NK-92 (cell line): ENCODE measurements around the gene ENPEP.
"Not testable (repeated sequence)": the region's sequence is repeated elsewhere in the genome, so short reads cannot be mapped to it uniquely, and the experiment has no call there.

ENCODE experiments used
- DNase-seq: peaks from one replicate; lab custom pipeline; 2025; ENCODE audit not compliant: unreplicated experiment; lab: John Stamatoyannopoulos, UW

The ENPEP gene

DNA sequence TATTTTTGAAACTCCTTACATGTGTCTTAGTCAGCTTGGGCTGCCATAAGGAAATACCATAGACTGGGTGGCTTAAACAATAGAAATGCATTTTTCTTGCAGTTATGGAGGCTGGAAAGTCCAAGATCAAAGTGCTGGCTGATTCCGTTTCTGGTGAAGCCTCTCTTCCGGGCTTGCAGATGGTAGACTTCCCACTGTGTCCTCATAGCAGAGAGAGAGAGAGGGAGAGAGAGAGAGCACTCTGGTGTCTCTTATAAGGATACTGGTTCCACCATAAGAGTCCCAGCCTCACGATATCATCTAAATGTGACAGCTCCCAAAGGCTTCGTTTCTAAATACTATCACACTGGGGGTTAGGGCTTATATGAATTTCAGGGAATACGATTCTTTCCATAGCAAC is 39.7 kb downstream of the ENPEP start:
- no peak for DNase-seq

DNA sequence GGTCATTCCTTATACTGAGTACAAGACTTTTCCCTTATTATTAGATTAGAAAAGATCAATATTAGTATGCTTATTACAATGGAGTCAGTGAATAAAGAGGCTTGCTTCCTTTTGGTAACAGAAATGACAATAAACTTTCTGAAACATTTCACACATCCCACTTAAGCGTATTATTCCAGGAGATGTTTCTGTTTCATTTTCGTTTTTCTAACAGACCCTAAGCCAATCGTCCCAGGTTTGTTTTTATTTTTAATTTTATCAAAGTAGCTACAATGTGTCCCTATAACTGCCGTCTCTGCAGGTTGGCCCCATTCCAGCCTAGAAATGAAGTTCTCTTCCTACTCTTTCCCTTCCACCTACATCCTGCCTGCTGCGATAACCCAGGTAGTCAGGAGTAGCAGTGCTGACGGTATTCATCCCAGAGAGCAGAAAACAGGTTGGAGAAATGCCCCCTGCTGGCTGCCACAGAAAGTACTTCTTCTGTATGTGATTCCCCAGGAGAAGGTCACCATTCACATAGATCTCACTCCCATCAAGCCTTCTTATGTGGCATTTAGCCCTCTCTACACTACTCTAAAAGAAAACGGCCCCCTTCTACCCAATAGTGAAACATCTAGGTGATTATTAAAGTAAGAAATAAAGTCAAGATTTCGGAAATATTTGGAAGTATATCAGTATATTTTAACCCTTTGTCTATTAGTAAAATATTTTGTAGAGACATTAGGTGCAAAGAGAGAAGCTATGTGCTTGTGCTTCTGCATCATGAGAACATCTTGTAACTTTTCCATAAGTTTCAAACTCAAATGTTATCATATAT is 40.4 kb downstream of the ENPEP start:
- DNase-seq: no peak

DNA sequence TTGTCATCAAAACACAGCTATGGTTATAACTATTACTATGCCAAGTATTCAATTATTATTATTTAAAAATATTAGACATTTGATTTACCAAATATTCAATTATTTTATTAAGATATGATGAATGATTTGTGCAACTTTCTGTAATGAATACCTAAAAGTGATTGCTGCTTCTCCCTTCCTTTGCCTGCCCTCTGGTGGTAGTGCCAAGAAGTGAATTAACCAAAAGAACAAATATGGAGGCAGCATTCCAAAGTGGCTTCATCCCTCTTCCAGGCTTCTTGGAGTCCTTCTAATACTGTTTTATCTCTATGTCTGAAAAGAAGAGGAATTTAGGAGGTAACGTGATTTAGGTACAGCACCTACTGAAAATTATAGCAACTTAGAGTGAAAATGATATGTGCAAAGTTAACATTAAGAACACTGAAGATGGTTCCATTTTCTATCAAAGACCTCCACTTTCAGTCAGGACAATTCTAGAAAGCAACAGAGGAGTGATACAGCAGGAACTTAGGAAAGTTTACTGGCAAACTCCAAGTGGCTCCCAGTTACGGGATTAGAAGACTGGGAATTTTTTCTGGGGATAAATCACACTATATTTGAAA is 43.0 kb downstream of the ENPEP start:
- DNase-seq: no peak

DNA sequence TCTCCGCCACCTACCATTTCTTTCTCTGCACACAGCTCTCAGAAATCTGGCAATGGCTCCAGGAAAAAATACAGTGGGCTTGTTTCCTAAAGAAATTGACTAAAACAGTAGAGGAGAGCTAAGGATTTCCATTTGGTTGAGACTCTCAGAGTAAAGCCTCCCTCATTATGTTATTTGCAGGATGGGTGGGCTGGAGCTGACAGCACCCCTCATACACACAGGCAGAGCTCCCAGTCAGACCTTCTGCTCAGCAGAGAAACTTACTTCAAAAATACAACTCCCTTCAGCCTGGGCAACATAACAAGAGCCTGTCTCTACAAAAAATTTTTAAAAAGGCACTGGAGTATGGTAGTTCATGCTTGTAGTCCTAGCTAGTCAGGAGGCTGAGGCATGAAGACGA is 44.9 kb downstream of the ENPEP start:
- DNase-seq: no peak

DNA sequence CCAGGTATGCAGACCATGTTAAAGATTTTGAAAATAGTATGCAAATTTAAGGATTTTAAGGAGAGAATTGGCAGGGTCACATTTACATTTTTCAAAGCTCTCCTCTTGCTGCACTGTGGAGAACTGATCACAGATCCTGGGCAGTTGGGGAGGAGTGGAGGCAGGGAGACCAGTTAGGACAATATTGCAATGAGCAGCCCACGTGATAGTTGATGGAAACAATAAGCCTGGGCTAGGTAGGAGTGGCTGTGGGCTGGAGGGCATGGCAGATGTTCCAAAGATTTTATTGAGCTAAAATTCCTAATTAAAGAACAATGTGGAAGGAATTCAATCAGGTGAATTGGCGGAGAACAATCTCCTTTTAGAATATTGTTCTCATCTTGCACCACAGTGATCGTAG is 50.6 kb downstream of the ENPEP start:
- no peak for DNase-seq

DNA sequence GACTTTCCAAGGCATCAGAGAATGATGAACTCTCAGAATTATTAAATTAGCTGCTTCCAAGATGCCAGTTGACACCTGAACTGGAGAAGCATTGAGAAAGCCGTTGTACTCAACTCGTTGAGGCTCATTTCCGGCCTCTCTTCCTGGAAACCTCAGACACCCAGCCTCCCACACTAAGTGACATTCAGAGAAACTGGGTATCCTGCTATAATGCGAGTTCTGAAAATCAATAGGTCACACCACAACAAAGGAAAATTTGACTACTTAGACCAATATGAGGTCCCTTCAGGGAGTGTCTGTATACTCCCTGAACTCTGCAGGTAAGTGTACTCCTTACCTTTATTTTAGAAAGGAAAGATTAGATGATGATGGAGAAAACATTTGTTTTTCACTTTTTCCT is 51.2 kb downstream of the ENPEP start:
- no peak for DNase-seq

DNA sequence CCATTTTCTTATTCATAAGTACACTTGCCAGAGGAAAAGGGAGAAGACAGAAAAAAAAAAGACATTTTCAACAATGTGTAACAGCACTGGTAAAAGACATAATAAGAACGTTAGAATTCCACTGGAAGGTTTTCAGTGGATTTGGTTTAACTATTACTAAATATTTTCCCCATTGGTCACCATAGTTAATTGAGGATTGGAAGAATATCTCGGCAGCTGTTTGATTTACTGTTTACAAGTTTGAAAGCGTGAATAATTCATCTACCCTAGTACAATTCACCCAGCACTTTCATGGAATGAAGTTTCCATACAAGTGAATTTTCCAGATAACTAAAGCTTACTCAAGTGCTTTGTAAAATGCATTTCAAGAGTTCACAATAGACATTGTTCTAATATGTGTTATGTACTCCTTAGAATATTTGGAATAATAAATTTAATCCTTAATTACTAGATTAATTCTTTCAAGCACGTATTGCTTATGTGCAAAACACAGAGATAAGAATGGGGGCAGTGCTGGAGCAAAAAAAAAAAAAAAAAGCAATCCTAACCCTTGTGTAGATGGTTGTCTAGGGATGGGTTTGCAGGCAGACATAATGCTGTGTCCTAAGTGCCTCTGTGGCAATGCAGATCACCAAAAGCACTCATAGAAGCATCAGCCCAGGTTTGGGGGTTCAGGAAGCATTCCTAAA is 57.1 kb downstream of the ENPEP start:
- DNase-seq: no peak

DNA sequence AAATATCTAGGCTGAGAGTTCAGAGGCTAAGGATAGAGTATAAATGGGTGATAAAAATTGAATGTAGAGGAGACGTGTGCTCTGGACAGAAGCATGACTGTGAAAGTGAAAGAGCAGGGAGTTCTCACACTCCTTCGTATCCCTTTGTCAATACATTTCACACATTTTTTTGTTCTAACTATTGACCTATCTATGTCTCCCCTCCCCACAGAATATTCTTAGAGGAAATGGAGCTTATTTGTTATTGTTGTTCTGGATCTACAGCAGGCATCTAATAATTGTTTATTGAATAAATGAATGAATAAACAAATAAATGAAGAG is 57.6 kb downstream of the ENPEP start:
- DNase-seq: no peak

DNA sequence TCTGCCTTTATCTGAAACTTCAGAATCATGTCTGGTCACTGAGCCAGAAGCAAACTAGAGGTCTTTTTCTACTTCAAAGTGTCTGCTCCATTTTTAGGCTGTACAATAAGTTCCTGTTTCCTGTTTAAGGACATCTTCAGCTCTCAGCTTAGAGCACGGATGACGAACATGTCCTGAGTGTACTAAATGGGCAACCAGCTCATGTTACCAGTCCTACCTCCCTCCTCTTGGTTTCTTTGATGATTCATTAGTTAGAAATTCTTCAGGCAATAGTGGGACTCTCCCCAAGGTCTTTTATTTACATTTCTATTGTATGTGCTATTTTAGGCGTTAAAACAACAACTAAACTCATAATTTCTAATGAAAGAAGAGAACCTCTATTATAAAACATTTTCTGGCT is 58.0 kb downstream of the ENPEP start:
- DNase-seq: no peak

DNA sequence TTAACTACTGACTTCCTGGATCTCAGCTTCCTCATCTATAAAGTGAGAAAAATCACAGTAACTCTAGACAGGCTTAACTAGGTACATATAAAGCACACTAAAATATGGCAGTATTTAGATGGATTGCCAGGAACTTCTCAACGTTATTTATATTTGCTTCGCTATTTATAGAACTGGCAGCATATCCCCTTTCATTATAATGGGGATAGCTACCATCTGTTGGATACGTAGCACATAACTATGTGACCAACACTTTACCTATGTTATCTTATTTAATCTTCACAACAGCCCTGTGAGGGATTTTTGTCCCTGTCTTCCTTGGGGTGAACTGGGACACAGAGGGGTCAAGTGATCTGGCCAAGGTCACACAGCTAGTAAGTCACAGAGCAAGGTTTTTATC is 64.6 kb downstream of the ENPEP start:
- DNase-seq: no peak

DNA sequence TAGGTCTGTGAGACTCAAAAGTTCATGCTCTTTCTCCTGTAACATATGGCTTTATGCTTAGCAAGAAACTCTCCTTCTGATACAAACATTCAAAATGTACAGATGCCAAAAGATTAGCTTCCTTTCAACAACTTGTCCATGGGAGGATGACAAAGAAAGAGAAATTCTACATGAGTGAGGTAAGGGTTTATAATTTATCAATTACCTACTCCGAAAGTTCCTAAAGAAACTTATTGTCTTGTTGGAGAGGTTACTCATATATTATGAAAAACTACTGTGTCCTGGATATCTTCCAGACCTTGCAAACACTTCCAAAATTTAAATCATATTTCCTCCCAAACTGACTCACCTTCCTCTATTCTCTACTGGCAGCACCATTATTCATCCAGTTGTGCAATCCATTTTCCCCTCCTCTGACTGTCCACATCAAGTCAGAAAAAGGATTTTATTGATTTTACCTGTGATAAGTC is 65.1 kb downstream of the ENPEP start:
- no peak for DNase-seq

DNA sequence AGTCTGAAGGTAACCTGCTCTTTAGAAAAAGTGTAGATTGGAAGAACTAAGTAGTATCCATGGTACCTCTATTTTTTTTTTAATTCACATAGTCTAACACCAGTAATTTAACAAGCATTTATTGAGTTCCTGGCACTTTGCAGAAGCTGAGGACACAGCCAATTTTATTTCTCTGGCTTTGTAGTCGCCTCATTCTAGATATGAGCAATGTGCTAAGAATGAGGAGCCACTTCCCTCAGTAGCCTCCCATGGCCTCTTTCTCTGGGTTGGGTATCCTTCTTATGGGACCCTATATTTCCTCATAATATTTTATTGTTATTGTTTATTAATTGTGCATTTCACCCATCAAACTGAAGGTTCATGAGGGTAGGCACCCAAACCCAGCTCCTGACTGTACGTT is 67.6 kb downstream of the ENPEP start:
- no peak for DNase-seq

DNA sequence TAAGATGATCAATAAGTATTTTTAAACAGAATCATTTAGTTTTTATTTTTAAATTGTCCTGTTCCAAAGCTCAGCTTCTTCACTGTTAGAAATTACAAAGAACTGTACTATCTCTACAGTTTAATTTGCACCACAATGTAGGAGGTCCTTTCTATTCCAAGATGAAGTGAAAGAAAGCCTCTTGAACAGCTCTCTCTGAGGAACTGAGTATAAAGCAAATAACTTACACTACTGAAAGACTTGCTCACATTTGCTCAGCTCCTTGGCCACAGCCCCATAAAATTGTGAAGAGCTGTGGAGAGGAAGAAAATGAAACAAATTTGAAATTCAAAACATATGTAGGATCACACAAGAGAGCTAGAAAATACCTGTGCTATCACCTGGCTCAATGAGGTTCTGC is 68.6 kb downstream of the ENPEP start:
- DNase-seq: no peak

DNA sequence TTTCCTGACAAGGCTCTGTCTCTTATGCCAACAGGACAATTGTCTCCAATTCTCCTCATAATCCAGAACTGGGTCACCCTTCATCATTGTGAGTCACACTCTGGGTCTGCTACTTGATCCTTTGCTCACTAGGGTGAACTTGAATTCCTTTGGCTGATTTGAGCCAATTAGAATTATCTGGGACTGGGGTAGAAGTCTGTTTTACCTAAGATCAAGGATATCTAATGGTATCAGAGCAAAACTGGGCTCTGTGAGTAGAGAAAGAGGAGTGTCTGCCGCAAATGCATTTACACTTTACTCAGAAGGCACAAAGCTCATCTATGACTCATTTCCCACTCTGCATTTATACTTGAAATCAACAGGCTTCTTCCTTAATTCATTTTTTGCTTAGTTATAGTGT is 74.3 kb downstream of the ENPEP start:
- DNase-seq: no peak

DNA sequence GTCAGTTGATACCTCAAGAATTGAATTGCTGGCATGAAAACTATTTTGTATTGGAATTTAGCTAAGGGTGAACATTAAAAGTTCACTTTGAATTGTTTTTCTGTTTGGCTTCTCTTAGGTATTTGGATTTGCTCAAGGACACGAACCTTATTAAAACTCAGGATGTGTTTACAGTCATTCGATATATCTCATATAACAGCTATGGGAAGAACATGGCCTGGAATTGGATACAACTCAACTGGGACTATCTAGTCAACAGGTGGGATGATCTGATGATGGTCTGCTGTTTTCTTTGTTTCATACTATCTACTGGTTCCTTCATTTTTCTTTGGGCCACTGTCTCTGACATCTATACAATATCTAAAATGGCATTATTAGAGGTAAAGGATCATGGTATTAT is 77.2 kb downstream of the ENPEP start:
- no peak for DNase-seq

DNA sequence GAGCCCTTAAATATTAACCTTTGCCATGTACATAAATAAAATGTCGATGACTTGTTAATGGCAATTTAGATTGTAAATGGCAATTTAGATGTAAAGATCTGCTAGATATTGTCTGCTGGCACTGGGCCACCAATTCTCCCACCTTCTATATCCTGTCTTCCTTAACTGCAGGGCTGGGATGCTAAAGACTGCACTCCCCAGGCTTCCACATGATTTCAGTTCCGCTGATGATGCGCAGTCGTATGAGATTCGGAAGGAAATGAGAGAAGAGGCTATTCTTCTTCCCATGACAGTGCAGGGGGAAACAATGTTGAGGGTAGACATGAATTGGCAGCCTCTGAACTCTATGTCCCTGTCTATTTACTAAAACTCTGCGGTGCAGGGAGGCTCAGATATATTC is 91.3 kb downstream of the ENPEP start:
- DNase-seq: no peak

DNA sequence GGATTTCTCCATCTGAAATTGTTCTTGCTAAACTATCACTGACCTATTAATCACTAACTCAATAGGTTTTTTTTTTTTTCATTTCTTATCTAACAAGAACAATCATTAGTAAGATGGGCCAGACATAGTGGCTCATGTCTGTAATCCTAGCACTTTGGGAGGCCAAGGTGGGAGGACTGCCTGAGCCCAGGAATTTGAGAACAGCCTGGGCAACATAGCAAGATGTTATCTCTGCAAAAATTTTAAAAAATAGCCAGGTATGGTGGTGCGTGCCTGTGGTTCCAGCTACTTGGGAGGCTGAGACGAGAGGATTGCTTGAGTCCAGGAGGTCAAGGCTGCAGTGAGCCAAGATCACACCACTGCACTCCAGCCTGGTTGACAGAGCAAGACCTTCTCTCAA is 100.7 kb downstream of the ENPEP start:
- DNase-seq: not testable (repeated sequence)

DNA sequence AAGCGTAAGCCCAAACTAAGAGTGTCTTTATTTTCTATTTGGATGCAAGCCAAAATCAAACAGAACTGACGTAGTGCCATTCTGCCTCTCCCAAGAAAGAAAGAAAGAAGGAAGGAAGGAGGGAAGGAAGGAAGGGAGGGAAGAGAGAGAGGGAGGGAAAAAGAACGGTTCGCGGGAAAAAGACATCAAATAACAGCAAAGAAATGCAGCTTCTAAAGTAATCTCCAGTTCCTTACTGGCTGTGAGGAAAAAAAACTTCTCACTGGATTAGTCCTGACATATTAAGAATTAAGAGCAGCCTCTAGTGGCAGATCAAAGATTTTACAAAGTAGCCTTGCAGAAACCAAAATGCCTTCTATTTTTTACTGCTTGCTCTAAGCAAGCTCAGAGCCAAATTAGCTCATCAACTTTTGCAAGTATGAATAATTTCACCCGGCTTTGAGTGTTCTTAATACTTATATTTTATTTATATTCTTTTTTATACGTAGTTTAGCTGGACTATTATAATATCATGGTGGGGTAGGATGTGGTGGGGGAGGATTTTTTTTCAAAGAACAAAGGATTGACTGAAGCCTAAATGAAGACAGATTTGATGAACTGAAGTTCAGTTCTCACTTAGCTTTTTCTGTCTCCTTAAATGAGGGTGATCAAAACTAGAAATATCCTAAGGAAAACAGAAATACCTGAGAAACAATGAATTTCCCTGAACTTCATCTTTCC is 110.3 kb downstream of the ENPEP start:
- no peak for DNase-seq

DNA sequence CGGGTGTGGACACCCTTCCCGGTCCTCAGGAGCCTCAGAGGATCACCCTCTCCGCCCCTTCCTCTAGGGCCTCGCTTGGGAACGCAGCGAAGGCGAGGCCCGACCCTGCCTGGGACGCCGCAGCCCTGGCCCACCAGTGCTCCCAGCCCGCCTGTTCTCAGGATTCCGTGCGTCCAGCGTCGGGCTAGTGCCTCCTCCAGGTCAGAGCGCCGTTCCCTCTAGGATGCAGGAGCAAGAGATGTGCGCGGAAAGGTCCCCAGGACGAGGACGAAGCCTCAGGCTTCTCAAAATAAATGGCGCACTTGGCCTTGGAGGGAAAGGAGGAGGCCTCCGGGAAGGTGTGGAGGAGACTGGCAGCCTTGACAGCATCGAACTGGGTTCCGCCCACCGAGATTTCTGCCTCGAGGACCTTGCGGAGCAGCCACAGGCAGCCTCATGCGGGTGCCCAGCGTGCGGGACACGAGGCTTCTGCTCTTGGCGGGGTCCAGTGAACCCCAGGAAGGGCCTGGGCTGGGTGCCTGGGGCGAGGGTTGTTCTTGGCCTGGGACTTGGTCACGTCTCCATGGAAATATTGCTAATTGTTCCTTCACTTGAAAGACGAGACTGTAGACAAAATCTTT is 111.8 kb downstream of the ENPEP start:
- no peak for DNase-seq

DNA sequence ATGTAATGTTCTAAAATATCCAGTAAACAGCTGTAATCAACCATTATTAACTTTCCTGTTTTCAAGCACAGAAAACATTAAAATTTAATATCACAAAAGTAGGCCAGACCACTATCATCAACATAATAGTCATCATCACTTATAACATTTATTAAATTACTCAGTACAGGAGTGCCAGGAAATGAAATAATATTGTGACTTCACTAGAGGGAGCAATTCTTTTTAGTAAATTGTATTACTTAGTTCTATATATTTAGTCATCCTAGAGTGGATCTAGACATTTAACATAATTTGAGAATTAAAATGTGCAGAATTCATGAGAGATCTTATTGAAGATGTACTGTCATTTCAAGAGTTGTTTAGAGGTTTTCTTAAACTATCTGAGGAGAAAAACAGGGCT is 113.3 kb downstream of the ENPEP start:
- DNase-seq: no peak

DNA sequence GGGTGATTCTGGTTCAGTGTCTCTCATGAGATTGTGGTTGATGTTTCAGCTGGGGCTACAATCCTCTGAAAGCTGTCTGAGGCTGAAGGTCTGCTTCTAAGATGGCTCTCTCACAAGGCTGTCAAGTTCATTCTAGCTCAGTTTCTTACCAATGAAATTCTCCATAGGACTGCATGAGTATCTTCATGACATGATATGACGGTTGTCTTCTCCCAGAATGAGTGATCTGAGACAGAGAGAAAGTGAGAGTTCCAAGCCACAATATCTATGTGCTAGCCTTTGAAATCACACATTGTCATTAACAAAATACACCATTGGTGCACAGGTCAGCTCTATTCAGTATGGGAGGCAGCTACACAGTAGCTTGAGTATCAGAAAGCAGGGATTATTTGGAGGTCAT is 119.6 kb downstream of the ENPEP start:
- DNase-seq: no peak
